Iris pigment epithelial cell (primary cell): Measurements from ENCODE around the gene KCNH1.

ENCODE experiments used
- DNase-seq: peaks from one replicate; pipeline ENCODE4 v3.0.0-alpha.2; 2011; ENCODE audit warnings: low read depth

Gene KCNH1

DNA sequence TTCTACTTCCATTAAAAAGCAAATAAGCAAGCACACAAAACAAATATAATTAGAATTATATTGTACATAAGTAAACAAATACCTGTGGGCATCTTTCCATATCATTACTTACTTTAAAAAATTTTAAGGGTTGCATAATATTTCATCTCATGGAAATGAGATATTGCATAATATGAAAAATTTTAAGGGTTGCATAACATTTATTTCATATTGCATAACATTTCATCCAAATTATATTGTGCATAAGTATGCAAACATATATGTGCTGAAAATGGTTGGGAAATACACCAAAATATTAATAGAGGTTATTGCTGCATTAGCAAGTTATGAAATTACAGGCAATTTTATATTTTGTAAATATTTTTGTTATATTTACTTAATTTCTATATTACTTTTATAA, 213.7 kb downstream of the KCNH1 start:
- DNase-seq: no peak

DNA sequence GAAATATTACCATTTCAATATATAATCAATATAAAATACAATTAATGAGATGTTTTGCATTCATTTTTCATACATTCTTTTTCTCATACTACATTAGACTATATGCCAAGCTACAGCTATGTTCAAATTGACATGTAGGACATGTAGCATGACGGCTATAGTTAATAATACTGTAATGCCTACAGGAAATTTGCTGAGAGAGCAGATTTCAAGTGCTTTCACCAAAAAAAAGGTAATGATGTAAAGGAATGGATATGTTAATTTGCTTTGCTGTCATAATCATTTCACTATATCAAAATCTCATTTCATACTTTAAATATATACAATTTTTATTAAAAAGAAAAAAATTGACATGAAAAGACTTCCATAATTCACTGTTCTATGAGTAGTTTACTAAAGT, 215.1 kb downstream of the KCNH1 start:
- DNase-seq: no peak

DNA sequence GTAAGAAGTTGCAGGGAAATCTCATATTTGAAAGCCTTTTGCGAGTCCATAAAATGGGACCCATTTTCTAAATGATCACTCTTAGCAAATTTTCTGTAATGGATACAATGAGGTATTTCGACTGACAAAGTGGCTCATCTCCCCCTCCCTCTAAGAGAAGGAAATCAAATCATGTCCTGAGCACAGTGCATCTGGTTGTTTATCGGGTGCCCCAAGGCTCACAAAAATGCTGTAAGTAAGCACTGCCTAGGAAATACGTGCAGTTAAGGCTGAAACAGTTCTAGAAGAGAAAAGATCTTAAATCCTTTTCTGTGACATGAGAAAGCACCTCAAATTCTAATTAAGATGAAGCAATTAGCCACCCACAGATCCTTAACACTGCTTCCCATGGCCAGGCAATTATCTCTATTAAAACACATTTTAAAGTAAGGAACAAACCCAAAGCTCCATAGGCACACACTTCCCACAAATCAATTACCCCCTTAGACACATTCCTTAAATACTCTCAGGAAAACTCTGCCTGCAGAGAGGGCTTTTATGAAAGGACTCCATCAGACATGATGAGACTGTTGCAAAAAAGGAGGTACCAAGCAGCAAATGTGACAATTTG, 216.3 kb downstream of the KCNH1 start:
- no peak for DNase-seq

DNA sequence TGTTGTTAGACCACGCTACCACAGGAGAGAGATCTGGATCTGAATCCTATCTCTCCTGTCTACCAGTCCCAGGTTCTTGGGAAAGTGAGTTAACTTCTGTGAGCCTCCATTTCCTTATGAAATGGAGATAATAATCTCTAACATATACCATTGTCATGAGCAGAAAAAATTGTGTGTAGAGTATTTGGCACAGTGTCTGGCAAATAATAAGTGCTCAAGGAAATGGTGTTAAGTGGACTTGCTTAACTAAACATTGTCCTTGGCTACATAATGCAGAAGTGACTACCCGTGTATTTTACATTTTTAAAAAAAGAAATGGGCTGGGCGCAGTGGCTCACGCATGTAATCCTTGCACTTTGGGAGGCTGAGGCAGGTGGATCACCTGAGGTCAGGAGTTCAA, 217.4 kb downstream of the KCNH1 start:
- no peak for DNase-seq

DNA sequence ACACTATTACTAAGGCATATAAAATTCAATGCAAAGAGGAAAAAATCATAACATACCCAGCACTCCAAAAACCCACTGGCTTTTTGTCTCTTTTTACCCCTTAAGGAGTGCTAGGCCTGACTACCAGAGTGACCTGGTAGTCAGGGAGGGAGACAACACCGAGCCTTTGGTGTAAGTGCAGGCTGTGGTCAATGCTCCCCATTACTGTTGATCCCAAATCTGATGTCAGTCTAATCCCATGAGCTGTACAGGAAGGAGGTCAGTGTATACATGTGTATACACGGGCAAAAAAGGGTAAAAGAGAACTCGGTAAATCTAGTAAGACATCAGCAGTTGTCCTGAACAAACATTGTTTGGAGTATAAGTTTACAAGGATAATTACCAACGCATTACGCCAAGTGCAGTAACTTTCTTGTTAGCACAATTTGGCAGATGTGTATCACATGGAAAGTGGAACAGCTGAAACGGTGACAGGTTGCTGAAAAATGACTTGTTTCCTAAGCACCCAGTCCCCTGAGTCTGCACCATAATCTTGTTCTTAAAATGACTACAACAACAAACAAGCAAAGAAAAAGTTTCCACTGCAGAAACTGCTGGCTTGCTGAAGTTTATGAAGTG, 217.9 kb downstream of the KCNH1 start:
- DNase-seq: no peak

DNA sequence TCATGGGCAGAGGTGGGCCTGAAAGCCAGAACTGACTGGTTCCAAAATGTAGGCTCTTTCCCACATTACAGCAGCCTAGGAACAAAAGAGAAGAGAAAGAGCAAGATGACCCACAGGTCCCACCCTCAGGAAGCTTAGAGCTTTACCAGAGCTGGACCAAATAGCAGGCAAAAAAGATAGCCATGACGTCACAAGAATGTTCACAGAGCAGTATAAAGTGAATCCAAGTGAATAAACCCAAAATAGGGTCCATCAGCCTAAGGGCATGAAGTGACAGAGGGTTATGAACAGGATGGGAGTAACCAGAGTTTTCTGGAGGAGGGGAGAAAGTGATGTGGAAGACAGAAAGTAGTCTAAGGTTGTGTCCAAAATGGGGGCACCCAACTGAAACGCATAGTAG, 221.2 kb downstream of the KCNH1 start:
- DNase-seq: no peak

DNA sequence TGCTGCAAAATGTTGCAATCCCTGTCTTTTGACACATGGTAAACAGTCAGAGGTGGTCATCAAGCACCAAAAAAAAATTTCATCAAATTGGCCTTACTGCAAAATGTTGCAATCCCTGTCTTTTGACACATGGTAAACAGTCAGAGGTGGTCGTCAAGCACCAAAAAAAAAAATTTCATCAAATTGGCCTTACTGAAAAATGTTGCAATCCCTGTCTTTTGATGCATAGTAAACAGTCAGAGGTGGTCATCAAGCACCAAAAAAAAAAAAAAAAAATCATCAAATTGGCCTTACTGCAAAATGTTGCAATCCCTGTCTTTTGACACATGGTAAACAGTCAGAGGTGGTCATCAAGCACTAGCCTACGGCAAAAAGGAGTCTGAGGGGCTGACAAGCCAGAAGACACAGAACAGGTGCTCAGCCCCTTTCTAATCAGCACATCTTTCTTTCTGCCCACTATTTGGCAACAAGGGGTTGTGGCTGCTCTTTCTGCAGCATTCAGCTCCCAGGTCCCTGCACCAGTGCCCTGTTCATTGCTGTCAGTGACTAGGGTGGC, 223.8 kb downstream of the KCNH1 start:
- DNase-seq: no peak

DNA sequence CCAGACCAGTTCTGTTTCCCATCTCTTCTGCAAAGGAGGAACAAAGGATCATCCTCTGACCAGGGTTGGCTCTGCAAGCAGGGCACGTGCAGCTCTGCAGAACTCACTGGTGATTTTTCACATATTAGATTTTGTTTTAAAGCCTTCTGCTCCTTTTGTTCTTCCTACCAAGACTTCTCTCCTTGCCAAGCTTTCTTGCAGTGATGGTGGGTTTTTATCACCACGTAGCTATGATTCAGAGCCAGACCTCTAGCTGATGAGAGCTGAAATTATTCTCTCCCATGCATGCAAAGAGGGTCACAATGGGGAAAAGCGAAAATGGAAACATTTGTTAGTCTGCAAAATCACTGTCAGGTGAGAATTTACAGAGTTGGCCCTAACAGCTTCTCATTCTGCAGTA, 225.2 kb downstream of the KCNH1 start:
- no peak for DNase-seq

DNA sequence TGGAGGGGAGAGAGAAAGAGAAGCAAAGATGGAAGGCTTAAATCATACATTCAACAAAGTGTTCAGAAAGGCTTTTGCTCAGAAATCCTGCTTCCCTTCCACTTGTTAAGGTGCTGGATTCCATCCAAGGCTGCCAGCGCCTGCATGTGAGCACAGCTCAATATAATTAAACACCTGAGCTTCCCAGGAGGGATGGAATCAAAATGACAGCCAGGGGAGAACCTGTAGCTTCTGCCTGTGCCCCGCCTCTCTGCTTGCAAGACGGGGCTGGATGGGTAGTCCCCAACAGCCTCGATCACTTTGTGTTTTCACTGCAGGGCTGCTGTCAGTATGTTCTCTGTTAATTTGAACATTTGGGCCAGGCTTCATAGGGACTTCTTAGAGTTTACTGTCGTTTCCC, 225.7 kb downstream of the KCNH1 start:
- DNase-seq: no peak

DNA sequence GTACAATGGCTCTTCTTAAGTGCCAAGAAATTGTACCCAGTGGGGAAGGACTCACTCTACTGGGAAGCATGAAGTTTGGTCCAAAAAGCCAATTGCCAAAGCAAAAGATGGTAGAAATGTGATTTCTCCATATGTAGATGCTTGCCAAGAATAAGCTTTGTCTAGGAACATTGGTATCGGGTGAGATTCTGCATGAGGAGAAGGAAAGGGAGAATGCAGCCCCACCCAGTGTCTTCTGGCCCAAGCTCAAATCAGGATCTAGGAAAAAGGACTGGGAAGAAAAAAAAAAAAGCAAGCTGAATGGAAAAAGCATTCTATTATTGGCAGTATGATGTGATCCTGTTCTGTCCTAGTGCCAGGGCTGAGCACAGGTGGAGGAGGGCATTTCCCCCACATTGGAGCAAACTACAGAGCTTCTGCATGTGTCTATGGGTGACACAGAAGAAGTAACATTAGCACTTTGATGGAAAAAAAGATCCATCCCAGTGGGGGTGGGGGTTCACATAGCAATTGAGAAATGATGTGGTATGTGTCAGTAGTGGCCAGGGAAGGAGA, 226.6 kb downstream of the KCNH1 start:
- no peak for DNase-seq

DNA sequence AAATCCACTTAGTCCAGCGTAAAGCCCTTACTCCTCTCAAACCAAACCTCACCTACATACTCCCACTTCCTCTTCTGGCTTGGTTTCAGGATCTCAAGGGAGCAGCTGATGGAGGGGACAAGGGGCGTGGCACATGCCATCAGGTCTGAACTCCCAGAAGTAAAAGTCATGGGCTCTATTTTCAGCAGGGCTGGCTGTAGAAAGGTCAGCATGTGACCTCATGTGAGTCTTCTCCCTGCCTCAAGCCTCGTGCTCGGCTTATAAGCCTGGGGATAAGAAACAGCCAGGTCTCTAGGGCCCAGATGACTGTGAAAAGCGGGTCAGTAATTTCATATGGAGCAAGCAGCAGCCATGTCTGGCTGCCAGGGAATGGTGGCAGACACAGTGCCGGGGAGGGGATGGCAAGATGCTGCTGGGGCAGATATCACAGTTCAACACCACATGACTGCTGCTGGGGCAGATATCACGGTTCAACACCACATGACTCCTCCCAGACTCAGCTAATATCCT, 227.9 kb downstream of the KCNH1 start:
- DNase-seq: no peak

DNA sequence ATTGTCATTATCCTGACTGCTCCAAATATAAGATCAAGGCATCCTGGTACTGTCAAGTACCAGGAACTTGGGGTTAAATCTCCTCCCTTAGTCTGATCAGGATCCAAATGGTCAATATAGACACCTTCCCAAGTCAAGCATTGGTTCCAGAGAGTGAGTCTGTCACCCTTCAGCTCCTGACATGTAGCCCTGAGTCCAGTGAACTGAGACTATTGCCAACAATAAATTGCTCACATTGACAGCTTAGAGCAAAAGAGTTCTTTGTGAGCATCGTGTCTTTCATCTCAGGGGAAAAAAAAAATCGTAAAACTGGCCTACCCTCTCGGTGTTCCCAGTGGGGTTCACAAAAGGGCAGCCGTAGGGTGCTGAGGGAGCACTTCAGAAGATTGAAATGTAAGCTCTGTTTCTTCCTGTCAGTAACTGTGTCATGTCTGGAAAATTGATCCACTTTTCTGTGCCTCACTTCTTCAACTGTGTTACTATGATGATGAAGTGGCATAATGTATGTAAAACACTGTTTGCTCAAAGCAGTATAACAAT, 228.5 kb downstream of the KCNH1 start:
- DNase-seq: no peak

DNA sequence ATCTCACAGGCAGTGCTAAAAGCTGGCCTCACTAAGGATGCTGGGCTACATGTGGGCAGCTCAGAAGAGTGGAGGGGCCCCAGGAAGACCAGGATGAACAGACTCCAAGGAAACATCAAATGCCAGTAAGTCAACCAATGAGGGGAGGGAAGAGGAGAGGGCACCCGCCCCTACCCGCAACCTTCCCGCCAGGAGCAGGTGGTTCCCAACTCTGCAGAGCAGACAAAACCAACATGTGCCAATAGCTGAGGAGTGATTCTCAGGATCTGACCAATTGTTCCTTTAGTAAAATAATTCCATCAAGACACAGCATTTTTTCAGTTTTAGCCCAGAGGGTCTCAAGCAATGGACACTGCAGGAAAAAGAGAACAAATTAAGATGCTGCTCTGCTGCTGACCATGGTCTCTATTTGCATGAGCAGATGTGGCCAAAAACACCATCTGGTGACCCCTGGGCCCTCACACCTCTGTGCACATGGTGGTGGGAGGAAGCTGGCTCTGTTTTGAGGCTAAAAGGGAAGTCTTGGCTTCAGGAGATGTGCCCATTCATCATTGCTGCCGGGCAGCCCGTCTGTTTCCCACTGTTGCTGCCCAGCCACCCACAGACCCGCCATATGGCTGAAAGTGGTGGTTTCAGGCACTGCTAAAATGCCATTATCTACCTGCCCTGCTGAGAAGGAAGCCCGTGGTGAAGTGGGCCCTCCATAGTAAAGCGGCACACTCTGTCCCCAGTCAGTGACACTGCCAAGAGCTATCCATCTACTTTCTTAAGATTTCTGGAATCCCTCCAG, 231.8 kb downstream of the KCNH1 start:
- DNase-seq: no peak

DNA sequence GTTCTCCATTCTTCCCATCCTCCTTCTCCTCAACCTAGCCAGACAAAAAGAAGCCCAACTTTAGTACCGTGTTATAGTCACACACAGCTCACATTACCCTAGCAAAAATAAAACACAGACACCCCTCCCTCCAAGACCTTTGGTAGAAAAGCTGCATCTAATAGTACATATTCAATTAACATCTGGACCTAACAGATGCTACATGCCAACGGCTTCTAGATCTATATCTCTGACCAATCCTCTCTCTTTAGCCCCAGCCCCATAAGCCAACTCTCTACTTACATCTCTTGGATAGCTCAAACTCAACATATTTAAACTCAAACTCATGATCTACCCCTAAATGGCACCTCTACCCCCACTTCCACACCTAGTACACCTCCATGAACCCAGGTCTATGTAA, 233.1 kb downstream of the KCNH1 start:
- no peak for DNase-seq

DNA sequence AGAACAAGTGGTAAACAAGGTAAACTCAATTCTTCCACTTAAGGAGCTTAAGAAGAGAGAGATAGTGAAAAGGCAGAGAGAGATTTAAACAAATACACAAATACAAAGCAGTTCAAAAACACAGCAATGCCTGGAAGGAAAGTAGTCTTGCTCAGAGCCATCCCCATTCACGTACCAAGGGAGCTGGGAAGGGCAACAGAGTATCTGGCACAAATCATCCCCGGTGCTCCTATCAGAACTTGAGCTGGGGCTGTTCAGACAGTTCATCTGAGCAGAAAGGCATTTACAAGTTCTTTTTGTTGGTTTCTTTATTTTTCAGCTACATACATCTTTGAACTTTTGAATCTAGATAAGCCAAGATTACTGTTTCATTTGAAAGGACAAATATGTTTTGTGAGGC, 233.9 kb downstream of the KCNH1 start:
- DNase-seq: no peak

DNA sequence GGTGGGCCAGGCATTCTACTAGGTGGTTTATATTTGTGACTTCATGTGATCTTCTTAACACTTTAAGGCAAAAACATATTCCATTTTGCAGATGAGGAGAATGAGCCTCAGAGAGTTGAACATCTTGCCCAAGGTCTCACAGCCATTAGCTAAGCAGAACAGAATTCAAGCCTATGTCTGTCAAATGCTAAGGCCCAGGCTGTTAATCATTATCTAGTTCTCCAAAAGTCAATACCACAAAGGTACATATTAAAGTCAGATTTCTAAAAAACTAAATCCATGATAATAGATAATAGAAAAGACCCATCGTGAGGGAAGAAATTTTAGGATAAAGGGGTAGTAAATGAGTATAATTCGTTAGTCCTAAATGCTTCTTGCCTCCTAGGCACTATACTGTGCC, 234.3 kb downstream of the KCNH1 start:
- no peak for DNase-seq

DNA sequence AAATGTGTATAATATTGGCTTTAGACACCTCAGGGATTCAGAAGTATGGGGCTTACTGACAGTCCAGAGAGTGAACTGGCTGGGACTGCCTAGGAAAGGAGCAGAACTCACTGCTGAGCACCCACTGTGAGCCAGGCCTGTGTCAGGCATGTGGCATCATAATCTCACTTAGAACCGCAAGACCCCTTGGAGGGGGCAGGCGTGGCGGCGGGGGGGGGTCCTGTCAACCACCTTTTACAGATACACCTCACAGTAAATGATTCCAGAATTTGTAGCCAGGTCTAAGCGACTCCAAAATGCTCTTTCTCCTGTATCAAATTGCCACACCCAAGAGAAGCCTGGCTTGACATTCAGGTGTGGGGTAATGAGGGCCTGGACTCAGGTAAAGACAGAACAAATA, 235.5 kb downstream of the KCNH1 start:
- DNase-seq: no peak

DNA sequence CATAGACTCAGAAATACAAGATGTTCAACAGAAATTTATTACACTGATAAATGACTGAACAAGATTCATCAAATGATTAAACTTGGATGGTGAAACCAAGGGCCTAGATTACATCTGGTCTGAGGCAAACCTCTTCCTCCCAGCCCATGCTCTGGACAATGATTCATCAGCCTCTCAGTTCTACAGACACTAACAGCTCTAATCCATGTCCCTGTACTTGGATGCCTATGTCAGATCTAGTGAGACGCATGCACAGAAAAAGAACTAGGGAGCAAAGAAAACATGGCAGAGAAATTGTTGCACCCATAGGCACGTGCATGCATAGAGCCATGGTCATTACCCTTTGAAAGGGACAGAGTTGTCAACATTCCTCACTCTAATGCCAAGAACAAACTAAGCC, 250.1 kb downstream of the KCNH1 start:
- peak; percentile 46 for DNase-seq

DNA sequence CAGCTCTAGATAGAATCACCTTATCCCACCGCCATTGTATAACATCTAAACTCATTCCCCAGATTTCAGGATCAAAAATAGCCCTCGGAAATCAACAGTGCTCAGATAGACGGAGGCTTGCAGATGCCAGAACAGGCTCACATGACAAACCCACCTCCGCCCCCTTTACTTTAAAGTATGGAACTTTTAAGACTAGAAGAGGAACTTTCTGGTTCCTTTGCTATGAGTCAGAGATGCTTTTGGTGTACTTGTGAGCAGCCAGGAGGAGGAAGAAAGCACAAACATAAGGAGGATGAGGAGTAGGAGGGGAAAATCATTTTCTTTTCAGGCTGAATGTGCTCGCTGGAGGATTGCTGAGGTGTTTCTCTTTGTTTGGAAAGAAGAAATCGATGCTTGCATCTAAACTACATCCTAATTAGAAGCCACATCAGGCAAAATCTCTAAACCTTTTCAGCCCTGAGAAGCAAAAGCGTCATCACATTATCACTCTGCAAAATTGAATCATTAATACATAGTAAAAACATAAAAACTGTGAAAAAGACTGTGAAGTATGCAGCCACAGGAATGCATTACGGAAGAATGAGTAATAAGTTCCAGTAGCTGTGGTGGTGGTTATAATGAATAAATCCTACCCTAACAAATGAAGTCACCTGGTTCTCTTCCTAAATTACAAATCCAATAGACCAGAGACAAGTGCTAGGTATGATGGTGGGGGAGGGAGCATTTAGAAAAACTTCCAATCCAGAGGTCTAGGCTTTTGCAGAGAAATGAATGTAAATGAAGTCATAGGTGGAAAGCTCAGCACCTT, 251.3 kb downstream of the KCNH1 start:
- DNase-seq: peak; percentile 53

DNA sequence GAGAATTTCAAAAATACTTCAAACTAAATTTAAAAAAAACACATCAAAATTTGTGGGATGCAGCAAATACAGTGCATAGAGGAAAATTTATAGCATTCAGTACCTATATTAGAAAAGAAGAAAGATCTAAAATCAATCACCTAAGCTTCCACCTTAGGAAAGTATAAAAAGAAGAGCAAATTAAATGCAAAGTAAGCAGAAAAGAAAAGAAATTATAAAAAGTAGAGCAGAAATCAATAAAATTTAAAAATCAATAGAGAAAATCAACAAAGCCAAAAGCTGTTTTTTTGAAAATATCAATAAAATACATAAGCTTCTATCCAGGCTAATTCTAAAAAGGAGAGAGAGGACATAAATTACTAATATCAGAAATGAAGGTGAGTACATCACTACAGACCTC, 255.4 kb downstream of the KCNH1 start:
- no peak for DNase-seq

DNA sequence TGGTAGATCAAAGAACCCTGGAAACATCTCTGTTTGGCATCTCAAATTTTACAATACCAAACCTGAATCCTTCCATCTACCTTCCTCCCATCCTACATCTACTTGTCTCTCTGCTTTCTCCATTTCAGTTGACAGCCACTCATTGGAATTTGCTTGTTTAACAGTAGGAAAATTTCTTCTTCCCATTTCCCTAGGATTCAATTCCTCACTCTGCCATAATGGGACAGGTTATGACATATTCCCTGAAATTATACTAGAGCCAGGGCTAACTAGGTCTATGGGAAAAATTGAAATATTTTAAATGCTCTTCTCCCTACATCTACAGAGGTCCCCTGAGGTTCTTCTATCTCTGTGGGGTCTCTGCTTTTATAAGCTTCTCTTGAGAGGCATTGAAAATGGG, 257.7 kb downstream of the KCNH1 start:
- no peak for DNase-seq

DNA sequence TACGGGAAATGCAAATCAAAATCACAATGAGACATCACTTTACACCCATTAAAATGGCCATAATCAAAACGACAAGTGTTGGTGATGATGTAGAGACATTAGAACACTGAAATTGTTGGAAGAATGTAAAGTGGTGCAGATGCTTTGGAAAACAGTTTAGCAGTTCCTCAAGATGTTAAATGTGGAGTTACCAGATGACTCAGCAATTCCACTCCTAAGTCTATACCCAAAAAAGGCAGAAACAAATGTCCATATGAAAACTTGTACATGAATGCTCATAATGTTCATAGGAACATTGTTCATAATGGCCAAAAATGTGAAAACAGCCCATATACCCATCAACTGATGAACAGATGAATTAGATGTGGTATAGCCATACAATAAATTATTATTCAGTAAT, 267.4 kb downstream of the KCNH1 start:
- no peak for DNase-seq
